ENCODE measurements around the gene CTTNBP2NL. TPM values are rescaled to one million over a fixed set of nuclear protein-coding genes. Genes with fewer than 3 reads are reported as not detected.

Gene CTTNBP2NL
- 10.2 and 12.8 TPM in 2 replicates for total RNA-seq

GRCh38 chr1:112395821-112396652, at the start of gene CTTNBP2NL:
Gene CTTNBP2NL (plus strand): TSS chr1:112396214. CDS start chr1:112416166, 19,952 bp downstream.

GRCh38 chr1:112508278-112509004, 112.4 kb downstream of the CTTNBP2NL start, which contains the start of gene WNT2B:
Gene WNT2B (plus strand): TSS chr1:112508965. CDS start chr1:112509263, 298 bp downstream.

Other genes with a start within 250 kb of the CTTNBP2NL start
- 0.18 and 1.3 TPM in 2 replicates for gene WNT2B, start 112.8 kb downstream of the CTTNBP2NL start, total RNA-seq
- gene ST7L, start 222.9 kb downstream of the CTTNBP2NL start, total RNA-seq, result 4.9 and 11.5 TPM in 2 replicates
- gene CAPZA1, start 223.6 kb downstream of the CTTNBP2NL start, total RNA-seq, result 168 and 191 TPM in 2 replicates